GM15510 (cell line): ENCODE measurements around the gene BICD2.

Experiments
- POLR2A ChIP-seq: IDR thresholded peaks from 3 replicates; pipeline ENCODE4 v1.6.1; 2011; ENCODE audit warnings: borderline replicate concordance; ENCODE audit not compliant: insufficient read length; ENCODE audit errors: extremely low read depth

BICD2 gene

GRCh38 chr9:92680166-92681119 is 84.2 kb downstream of the BICD2 start:
- no peak for TF ChIP-seq POLR2A

GRCh38 chr9:92679413-92680165 is 85.0 kb downstream of the BICD2 start:
- TF ChIP-seq POLR2A = no peak

- TF ChIP-seq POLR2A = no peak
Observed at GRCh38 chr9:92671323-92671722, 93.3 kb downstream of the BICD2 start.

- TF ChIP-seq POLR2A = peak; percentile 94
Observed at GRCh38 chr9:92669890-92670708, 94.5 kb downstream of the BICD2 start, which contains the start of gene IPPK. Gene IPPK, minus strand, starts transcription at chr9:92670131. Its CDS starts 143 bp downstream, at chr9:92669988.

- no peak for TF ChIP-seq POLR2A
Observed at GRCh38 chr9:92669527-92669889, 95.1 kb downstream of the BICD2 start.

GRCh38 chr9:92668746-92669526 is 95.7 kb downstream of the BICD2 start:
- no peak for TF ChIP-seq POLR2A

- TF ChIP-seq POLR2A = no peak
Observed at GRCh38 chr9:92666912-92667532, 97.6 kb downstream of the BICD2 start.

- no peak for TF ChIP-seq POLR2A
Observed at GRCh38 chr9:92666236-92666635, 98.4 kb downstream of the BICD2 start.

GRCh38 chr9:92665836-92666235 is 98.8 kb downstream of the BICD2 start:
- no peak for TF ChIP-seq POLR2A

GRCh38 chr9:92664394-92665152 is 100.1 kb downstream of the BICD2 start:
- no peak for TF ChIP-seq POLR2A

GRCh38 chr9:92663951-92664350 is 100.7 kb downstream of the BICD2 start:
- TF ChIP-seq POLR2A = no peak

GRCh38 chr9:92663126-92663525 is 101.5 kb downstream of the BICD2 start:
- no peak for TF ChIP-seq POLR2A

GRCh38 chr9:92661743-92662142 is 102.9 kb downstream of the BICD2 start:
- no peak for TF ChIP-seq POLR2A
